Kidney capillary endothelial cell (primary cell): ENCODE measurements around the gene WWC1.
A peak's percentile ranks its signal among the peaks of the same experiment; 100 is the strongest.

ENCODE experiments used
- DNase-seq: peaks from one replicate; pipeline ENCODE4 v3.0.0-alpha.2; 2018; ENCODE audit warnings: low spot score

The WWC1 gene

DNA sequence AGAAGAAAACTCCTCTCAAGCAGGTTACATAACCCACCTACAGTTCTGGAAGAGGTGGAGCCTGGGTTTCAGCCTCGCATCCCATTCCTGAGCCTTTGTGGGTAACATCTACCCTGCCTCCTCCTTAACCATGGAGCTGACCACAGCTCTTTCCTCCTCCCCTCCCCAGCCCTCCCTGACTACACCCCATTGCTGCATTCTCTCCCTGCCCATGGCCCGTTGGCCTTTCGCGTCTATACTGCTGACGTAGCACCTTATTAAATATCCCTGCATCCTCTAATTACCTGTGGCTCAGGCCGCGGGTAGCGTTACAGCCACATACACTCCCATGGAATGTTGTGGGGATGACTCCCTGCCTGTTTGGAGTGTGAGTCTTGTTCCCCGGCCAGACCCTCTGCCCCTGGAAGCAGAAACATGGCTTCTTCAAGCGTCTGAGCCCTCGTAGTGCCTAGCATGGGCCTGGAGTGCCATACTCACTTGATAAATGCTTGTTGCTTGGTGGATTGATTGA is 72.8 kb downstream of the WWC1 start:
- no peak for DNase-seq

DNA sequence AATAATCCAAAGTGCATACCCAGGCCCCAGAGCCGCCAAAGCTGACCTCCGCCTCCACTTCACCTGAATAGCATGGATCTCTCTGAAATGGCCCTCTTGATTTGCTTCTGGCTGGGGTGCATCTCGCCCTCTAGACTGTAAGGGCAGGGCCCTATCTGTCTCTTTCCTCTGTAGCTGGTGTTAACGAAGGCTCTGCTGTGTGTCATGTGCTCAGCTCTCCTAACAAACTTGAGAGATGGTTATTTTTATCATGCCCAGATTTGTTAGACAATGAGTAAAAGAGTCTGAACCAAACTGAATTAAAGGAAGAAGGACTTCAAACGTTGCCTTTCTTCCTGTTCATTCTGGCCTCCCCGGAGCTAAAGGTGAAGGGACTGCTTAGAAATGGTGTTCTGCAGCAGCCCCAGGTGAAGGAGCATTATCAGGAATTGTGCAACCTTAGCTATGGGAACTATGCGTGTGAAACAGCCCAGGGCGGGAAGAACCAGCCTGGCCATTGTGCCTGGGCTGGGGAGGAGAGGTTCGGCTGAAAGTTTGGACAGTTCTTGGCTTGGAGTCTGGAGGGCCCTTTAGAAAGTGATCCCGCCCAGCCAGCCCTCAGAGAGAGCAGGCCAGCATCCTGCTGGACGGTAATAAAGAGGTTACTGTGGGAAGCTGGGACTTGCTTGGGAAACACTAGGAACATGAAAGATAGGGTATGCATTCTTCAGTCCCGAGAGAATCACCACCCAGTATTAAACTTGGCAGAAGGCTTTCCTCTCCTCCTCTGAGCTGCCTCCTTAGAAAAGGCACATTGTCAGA is 73.5 kb downstream of the WWC1 start:
- DNase-seq = peak; percentile 5

DNA sequence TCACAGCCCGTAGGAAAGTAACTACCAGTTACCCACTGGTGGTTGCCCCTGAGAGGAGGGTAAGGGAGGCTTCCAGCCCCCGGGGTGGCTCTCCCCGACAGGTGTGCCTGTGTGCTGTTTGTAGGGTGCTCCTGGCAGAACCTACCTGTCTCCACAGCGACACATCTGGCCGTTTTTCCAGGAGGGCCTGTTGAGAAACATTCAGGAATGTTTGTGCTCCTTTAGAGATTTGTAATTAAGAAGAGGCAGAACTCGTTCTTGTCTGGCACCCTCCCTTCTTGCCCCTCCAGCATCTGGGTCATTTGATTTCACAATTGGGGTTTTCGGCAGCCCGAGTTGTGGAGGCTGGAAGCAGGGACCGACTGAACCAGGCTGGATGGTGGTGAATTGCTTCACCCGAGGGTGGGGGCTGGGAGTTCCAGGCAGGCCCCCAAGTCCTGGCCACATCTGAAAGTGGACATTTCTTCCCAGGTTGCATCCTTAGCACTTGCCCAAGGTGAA is 74.2 kb downstream of the WWC1 start:
- no peak for DNase-seq

DNA sequence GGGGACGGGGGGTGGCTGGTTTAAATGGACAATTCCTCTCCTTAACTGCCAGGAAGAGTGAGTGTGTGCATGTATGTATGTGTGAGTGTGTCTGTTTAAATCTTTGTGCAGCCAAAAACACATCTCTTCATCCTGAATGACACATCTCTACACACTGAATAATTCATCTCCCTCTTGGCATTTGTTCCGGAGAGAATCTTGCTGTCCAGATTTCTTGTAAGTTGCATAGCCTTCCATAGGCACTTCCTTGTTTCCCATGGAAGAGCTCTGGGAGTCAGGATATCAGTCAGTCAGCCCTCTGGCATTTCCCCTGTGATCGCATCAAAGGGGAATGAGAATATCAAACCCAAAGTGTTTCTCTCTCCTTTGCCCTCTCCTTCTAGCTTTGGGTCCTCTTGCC is 74.7 kb downstream of the WWC1 start:
- DNase-seq = peak; percentile 87

GRCh38 chr5:168368854-168369253 is 77.4 kb downstream of the WWC1 start:
- no peak for DNase-seq

DNA sequence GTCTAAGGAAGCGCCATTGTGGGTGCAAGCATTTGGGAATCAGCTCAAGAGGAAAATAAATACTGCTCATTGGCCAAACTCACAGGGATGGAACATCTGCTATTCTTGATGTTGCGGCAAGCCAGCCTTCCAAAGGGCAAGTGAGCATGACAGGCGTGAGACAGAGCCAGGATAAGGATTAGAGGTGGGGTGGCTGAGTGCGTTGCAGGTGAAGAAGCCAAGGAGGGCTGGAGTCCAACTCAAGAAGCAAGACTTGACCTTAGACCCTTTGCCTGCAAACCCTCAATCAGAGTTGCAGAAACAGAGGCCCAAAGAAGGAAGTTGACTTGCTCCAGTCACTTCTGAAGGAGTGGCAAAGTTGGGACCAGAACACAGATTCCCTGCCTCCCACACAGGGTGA is 79.4 kb downstream of the WWC1 start:
- DNase-seq = no peak

DNA sequence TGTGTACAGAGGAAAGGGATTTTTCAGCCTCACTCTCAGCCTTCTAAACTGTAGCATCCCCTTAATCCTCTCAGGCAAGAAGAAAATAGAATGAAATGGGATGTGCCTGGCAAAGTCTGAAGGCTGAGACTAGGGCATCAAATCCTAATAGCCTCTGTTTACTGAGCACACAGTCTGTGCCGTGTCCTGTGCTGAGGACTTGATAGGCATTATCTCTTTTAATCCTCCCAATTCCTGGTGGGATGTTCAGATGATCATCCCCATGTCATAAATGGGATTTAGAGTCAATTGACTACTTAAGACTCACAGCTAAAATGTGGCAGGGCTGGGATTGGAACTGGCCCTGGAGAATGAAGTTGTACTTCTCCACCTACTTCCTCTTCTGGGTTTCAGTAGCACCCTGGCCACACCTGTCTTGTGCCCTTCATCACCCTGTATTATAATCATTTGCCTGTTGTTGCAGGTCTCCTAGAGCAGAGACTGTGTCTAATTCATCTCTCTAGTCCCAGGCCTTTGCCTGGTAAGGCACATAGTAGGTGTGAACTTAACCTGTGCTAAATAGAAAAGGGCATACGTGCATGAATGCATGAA is 81.0 kb downstream of the WWC1 start:
- no peak for DNase-seq

GRCh38 chr5:168374532-168374931 is 83.1 kb downstream of the WWC1 start:
- no peak for DNase-seq

- DNase-seq = no peak
Measured at GRCh38 chr5:168375214-168375613, 83.8 kb downstream of the WWC1 start.

GRCh38 chr5:168377525-168377924 is 86.1 kb downstream of the WWC1 start:
- no peak for DNase-seq

- no peak for DNase-seq
Measured at GRCh38 chr5:168378741-168379140, 87.3 kb downstream of the WWC1 start.

- DNase-seq = no peak
Measured at GRCh38 chr5:168382421-168382820, 91.0 kb downstream of the WWC1 start.

DNA sequence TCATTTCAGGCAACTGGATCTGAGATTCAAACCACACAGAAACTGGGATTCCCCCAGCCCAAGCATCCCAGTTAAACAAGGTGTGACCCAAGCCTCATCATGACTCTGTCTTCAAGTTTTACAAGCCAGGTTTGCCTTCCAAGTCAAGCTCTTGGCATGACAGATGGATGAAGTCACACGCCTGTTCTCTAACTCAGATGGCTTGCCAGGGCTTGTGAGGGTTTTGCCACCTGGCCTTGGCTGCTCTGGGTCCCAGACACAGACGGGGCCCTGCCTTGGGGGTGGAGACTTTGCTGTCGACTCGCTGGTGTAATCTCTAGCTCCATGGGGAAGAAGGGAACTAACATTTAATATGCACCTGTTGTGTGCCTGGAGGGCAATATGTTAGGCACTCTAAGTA is 99.0 kb downstream of the WWC1 start:
- no peak for DNase-seq

GRCh38 chr5:168393773-168394172 is 102.3 kb downstream of the WWC1 start:
- no peak for DNase-seq

DNA sequence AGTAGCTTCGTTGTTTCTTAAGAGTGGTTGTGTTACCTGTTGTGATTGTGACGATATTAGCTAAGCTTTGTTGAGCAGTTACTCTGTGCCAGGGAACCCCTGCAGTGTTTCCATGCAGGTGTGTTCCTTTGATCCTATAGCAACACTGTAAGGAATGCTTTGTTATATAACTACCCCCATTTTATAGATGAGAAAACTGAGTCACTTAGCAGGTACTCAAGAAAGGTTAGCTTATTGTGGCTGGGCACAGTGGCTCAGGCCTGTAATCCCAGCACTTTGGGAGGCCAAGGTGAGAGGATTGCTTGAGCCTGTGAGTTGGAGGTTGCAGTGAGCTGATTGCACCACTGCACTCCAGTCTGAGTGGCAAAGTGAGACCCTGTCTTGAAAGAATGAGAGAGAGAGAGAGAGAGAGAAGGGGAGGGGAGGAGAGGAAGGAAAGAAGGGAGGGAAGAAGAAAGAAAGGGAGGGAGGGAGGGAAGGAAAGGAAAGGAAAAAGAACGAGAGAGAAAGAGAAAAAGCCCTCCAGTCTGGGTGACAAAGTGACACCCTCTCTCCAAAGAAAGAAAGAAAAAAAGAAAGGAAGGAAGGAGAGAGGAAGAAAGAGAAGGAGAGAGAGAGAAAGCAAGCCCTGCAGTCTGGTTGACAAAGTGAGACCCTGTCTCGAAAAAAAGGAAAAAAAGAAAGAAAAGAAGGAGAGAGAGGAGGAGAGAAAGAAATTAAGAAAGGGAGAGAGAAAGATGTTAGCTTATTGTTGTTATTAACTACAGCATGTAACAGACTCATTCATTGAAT is 109.2 kb downstream of the WWC1 start:
- no peak for DNase-seq

- no peak for DNase-seq
Measured at GRCh38 chr5:168401226-168401625, 109.8 kb downstream of the WWC1 start.

GRCh38 chr5:168401880-168402279 is 110.4 kb downstream of the WWC1 start:
- no peak for DNase-seq

GRCh38 chr5:168404365-168404764 is 112.9 kb downstream of the WWC1 start:
- no peak for DNase-seq

- DNase-seq = no peak
Measured at GRCh38 chr5:168407211-168407610, 115.8 kb downstream of the WWC1 start.

GRCh38 chr5:168408561-168409305 is 117.3 kb downstream of the WWC1 start:
- DNase-seq = no peak

GRCh38 chr5:168409591-168410458 is 118.4 kb downstream of the WWC1 start:
- no peak for DNase-seq
